HepG2 (cell line): Measurements from ENCODE around the gene SFTA2. TPM values are rescaled to one million over a fixed set of nuclear protein-coding genes. Genes with fewer than 3 reads are reported as not detected.

Experiments used
- ATAC-seq: fragments of 200-7000 bp; cut with Tn5 transposase; 3 replicates; pipeline ENCODE4 v1.9.1; 2020; ENCODE audit warnings: mild to moderate bottlenecking, moderate library complexity
- BruUV-seq: library from RNA; stranded (reverse); fragments of 400-500 nt; replicated peaks from 2 replicates; lab custom pipeline; 2021; lab: Mats Ljungman, UMichigan
- CTCF ChIA-PET: fragments of 300-600 bp; formaldehyde crosslinking; extraction: SDS; loops from one replicate; lab custom pipeline; 2021; ENCODE audit warnings: low total read pairs, inconsistent platforms, low intra/inter-chr PET ratio; lab: Yijun Ruan, JAX
- POLR2A ChIA-PET: fragments of 350-600 bp; sonication (Branson Sonifier 250); formaldehyde crosslinking; loops from one replicate; lab custom pipeline; 2020; ENCODE audit warnings: antibody characterized with exemption, inconsistent platforms; lab: Yijun Ruan, JAX
- DNase-seq: peaks from one replicate; pipeline ENCODE4 v3.0.0-alpha.2; 2015; ENCODE audit warnings: low spot score
- FAIRE-seq: peaks from 3 replicates; lab custom pipeline; 2011; peaks lifted over from hg19 to GRCh38; lab: Jason Lieb, UNC
- H2AFZ ChIP-seq: one replicate; pipeline ENCODE4 v1.6.1; 2011; ENCODE audit warnings: low read length, inconsistent platforms
- H3K27ac ChIP-seq: fragments of 300-600 bp; 3 replicates; pipeline ENCODE4 v1.8.0; 2011; ENCODE audit warnings: mixed run types, mild to moderate bottlenecking, mixed read lengths, low read length, inconsistent platforms; ENCODE audit not compliant: insufficient read depth; ENCODE audit errors: extremely low read length
- H3K27me3 ChIP-seq, 2 experiments: fragments of 200-600 bp in 1 of 2; 2 replicates in 1 of 2; 3 replicates in 1 of 2; pipeline versions ENCODE4 v1.6.0 to v1.8.0; 2011; ENCODE audit warnings: low read length in 2 of 2, mild to moderate bottlenecking in 2 of 2, moderate library complexity in 2 of 2, inconsistent platforms in 1 of 2; ENCODE audit not compliant: insufficient read depth in 2 of 2, control insufficient read depth in 1 of 2
- H3K36me3 ChIP-seq, 2 experiments: fragments of 200-600 bp in 1 of 2; replicated peaks in 1 of 2; 2 replicates in 1 of 2; 3 replicates in 1 of 2; pipeline versions ENCODE4 v1.5.1 to v1.8.0; 2011; ENCODE audit warnings: low read length in 2 of 2, inconsistent platforms in 1 of 2; ENCODE audit not compliant: insufficient read depth in 2 of 2, control insufficient read depth in 1 of 2
- H3K4me1 ChIP-seq: 2 replicates; pipeline ENCODE4 v1.5.1; 2012; ENCODE audit warnings: low read length, inconsistent platforms; ENCODE audit not compliant: insufficient read depth
- H3K4me2 ChIP-seq: 2 replicates; pipeline ENCODE4 v1.6.0; 2011; ENCODE audit warnings: low read depth, low read length, inconsistent platforms
- H3K4me3 ChIP-seq, 3 experiments: fragments of 200-600 bp in 1 of 3; sonication (generic), shearing (Covaris generic) in 1 of 3; replicated peaks in 1 of 3; 2 replicates each; pipeline ENCODE4 v1.5.1; 2011 to 2016; ENCODE audit warnings: low read length in 3 of 3, inconsistent platforms in 2 of 3, low read depth in 2 of 3, mild to moderate bottlenecking in 2 of 3, control low read depth in 1 of 3, mixed read lengths in 1 of 3; ENCODE audit not compliant: insufficient read depth in 1 of 3
- H3K79me2 ChIP-seq: one replicate; pipeline ENCODE4 v1.6.1; 2011; ENCODE audit warnings: low read length, inconsistent platforms; ENCODE audit not compliant: insufficient read depth
- H3K9ac ChIP-seq: 2 replicates; pipeline ENCODE4 v1.6.0; 2011; ENCODE audit warnings: mild to moderate bottlenecking, low read depth, low read length, inconsistent platforms; ENCODE audit not compliant: insufficient read depth
- H3K9me3 ChIP-seq: 2 replicates; pipeline ENCODE4 v1.5.1; 2012; ENCODE audit warnings: mild to moderate bottlenecking, low read length
- H4K20me1 ChIP-seq: 2 replicates; pipeline ENCODE4 v1.6.0; 2011; ENCODE audit warnings: inconsistent platforms, mild to moderate bottlenecking, low read length, moderate library complexity; ENCODE audit not compliant: insufficient read depth
- EED ChIP-seq: sonication (generic); formaldehyde crosslinking; IDR thresholded peaks from 2 replicates; pipeline ENCODE4 v1.5.0; 2020; ENCODE audit warnings: mild to moderate bottlenecking, missing genetic modification reagents
- IKZF1 ChIP-seq: fragments of 450-650 bp; IDR thresholded peaks from 2 replicates; pipeline ENCODE4 v1.7.1; 2016
- MLX ChIP-seq: IDR thresholded peaks from 2 replicates; pipeline ENCODE4 v1.6.1; 2016
- MTERF4 ChIP-seq: sonication (generic); formaldehyde crosslinking; IDR thresholded peaks from 2 replicates; pipeline ENCODE4 v1.8.0; 2023; ENCODE audit warnings: mild to moderate bottlenecking, missing genetic modification reagents
- PPARG ChIP-seq: conservative IDR thresholded peaks from 2 replicates; pipeline ENCODE4 v1.6.1; 2016; ENCODE audit warnings: missing biosample characterization, missing genetic modification reagents
- TEAD3 ChIP-seq: optimal IDR thresholded peaks from 2 replicates; pipeline ENCODE3; 2016; ENCODE audit warnings: borderline replicate concordance
- ZNF296 ChIP-seq: sonication (generic); formaldehyde crosslinking; conservative IDR thresholded peaks from 2 replicates; pipeline ENCODE4 v1.5.0; 2020; ENCODE audit warnings: mild to moderate bottlenecking, missing genetic modification reagents
- WGBS: methylation state at CpG from one replicate; pipeline ENCODE4 v1.1.6; 2017; ENCODE audit warnings: low lambda C conversion rate; 5-methylcytosine and 5-hydroxymethylcytosine counted together
- in situ Hi-C: cut with HindIII; loops from 2 replicates; pipeline ENCODE4 v1.10.0; 2017; ENCODE audit warnings: low pct_unique_long_range_greater_than_20kb; ENCODE audit not compliant: extremely low pct_ligation_motif_present
- intact Hi-C: fragments of 100-400 bp; cut with micrococcal nuclease; formaldehyde crosslinking; loops from one replicate; pipeline ENCODE4 v1.10.0; 2022; ENCODE audit not compliant: unreplicated experiment
- polyA plus RNA-seq, 8 experiments: library from polyadenylated mRNA; depleted of rRNA in 3 of 8; stranded (reverse) in 7 of 8; unstranded in 1 of 8; fragments of >200 nt; fragmentation: Illumina TruSeq in 4 of 8; extraction: Trizol in 4 of 8; gene quantifications; 2 replicates each; pipeline versions ENCODE4 v1.2.1 to v1.2.3, GENCODE V29; 2011 to 2016; ENCODE audit warnings: low read depth in 4 of 8, missing spikeins in 1 of 8, mixed read lengths in 1 of 8; ENCODE audit not compliant: insufficient read depth in 1 of 8
- total RNA-seq, 5 experiments: library from RNA; depleted of rRNA; stranded (reverse); fragments of >200 nt; fragmentation: Illumina TruSeq; extraction: Trizol; gene quantifications; 2 replicates each; pipeline ENCODE4 v1.2.3, GENCODE V29; 2016; ENCODE audit warnings: low read depth in 1 of 5
- TF ChIP-seq, protein P1 (sequence below): sonication (generic); formaldehyde crosslinking; IDR thresholded peaks from 2 replicates; pipeline ENCODE4 v1.4.0; 2020; ENCODE audit warnings: missing genetic modification reagents

Gene SFTA2
- total and polyA plus RNA-seq, 2 of the 13 experiments (the other 11 are each of a cell fraction or from before 2014, with no cell fraction given), result not detected

- DNase-seq (no peak), FAIRE-seq (no peak), ATAC-seq (no peak)
- peaks cover 25 to 59% of the 10 kb centered on the region in 2 experiments for H3K36me3 ChIP-seq
- H3K4me3 ChIP-seq, result no peak overlapping the region
- intact Hi-C loops, result no loop called here
- H3K9ac ChIP-seq, result no peak overlapping the region
- no peak overlapping the region for H3K4me2 ChIP-seq
- 88% methylated on average over 7 of the region's 7 CpGs for WGBS
- peaks cover 27% of the 10 kb centered on the region for H3K4me1 ChIP-seq
- no peaks in the 10 kb centered on the region for H4K20me1 ChIP-seq
- TF ChIP-seq TEAD3 (CRISPR knock-in tag) (no peak), MTERF4 (CRISPR knock-in tag) (no peak), IKZF1 (no peak), PPARG (no peak), MLX (CRISPR knock-in tag) (no peak), ZNF296 (CRISPR knock-in tag) (no peak), EED (CRISPR knock-in tag) (0 out of 2 replicates have a peak, but pooled peaks have one; percentile 40)
- TF ChIP-seq, protein P1, sequence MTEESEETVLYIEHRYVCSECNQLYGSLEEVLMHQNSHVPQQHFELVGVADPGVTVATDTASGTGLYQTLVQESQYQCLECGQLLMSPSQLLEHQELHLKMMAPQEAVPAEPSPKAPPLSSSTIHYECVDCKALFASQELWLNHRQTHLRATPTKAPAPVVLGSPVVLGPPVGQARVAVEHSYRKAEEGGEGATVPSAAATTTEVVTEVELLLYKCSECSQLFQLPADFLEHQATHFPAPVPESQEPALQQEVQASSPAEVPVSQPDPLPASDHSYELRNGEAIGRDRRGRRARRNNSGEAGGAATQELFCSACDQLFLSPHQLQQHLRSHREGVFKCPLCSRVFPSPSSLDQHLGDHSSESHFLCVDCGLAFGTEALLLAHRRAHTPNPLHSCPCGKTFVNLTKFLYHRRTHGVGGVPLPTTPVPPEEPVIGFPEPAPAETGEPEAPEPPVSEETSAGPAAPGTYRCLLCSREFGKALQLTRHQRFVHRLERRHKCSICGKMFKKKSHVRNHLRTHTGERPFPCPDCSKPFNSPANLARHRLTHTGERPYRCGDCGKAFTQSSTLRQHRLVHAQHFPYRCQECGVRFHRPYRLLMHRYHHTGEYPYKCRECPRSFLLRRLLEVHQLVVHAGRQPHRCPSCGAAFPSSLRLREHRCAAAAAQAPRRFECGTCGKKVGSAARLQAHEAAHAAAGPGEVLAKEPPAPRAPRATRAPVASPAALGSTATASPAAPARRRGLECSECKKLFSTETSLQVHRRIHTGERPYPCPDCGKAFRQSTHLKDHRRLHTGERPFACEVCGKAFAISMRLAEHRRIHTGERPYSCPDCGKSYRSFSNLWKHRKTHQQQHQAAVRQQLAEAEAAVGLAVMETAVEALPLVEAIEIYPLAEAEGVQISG (CRISPR knock-in tag), result no peak
- ChIA-PET POLR2A (interaction anchor here (1.1 to 1.6 kb wide), 2 partner anchors 9 to 35 kb away, joined by 3 to 5 read pairs; partner anchors contain the start of gene GTF2H4), CTCF (no interaction called here)
- no peaks in the 10 kb centered on the region for H3K27me3 ChIP-seq
- in situ Hi-C loops, result loop anchor here (5.0 kb wide), 2 partner anchors 130 to 160 kb away; no protein-coding TSS in a partner anchor
- peaks cover 11% of the 10 kb centered on the region for H3K79me2 ChIP-seq
- no peak overlapping the region for H2AFZ ChIP-seq
- H3K27ac ChIP-seq, result no peak overlapping the region
- no peaks in the 10 kb centered on the region for H3K9me3 ChIP-seq
- BruUV-seq, result no TSS peak
These were observed 14.9 kb downstream of the SFTA2 start for GRCh38 chr6:30917041-30917440.
